ENCODE results near the gene TGFB1. TPM values are rescaled to one million over a fixed set of nuclear protein-coding genes. Genes with fewer than 3 reads are reported as not detected.

Gene TGFB1
- total RNA-seq, 1 experiment from 2014 or later: 2.6 TPM

- DNase-seq (ENCODE audit: low spot score): no peak
Measured at GRCh38 chr19:41344162-41344561, 9.6 kb downstream of the TGFB1 start.

- peak; percentile 80 for DNase-seq (ENCODE audit: low spot score)
Measured at GRCh38 chr19:41341669-41342490, 11.8 kb downstream of the TGFB1 start.

DNA sequence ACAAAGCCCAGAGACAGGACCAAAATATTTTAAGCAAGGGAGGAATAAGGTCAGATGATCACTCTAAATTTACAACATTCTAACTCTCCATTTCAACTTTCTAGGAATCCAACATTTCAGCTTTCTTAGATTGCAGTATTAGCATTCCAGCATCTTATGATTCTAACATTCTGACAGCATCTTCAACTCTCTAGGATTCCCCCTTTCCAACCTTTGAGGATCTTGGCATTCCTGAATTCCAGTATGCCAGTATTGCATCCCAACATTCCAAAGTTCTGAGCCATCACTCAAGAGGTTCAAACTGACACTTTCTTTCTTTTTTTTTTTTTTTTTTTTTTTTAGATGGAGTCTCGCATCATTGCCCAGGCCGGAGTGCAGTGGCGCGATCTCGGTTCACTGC is 13.8 kb downstream of the TGFB1 start:
- no peak for DNase-seq (ENCODE audit: low spot score)

DNA sequence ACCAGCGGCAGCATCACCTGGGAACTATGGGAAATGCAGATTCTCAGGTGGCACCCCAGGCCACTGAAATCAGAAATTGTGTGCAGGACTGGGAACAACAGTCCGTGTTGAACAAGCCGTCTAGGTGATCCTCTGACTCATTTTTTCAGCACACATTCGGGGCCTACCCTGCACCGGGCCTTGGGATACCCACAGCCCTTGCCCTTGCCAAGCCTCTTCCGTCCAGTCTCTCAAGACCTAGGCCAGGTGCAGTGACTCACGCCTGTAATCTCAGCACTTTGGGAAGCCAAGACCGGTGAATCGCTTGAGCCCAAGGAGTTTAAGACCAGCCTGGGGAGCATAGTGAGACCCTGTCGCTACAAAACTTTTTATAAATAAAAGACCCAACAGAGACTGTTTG is 18.3 kb downstream of the TGFB1 start:
- no peak for DNase-seq (ENCODE audit: low spot score)

DNA sequence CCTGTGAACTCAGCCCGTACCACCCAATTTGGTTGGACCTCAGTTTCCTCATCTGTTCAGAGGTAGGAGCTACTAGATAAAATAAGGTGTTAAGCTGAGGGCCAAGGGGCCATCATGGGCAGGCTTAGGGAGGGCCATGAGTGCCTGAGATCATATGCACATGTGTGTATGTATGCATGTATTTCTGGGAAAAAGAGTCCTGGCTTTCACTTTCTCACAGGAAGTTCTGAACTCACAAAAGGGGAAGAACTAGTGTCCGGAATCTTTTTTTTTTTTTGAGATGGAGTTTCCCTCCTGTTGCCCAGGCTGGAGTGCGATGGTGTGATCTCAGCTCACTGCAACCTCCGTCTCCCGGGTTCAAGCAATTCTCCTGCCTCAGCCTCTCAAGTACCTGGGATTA is 18.9 kb downstream of the TGFB1 start:
- no peak for DNase-seq (ENCODE audit: low spot score)

DNA sequence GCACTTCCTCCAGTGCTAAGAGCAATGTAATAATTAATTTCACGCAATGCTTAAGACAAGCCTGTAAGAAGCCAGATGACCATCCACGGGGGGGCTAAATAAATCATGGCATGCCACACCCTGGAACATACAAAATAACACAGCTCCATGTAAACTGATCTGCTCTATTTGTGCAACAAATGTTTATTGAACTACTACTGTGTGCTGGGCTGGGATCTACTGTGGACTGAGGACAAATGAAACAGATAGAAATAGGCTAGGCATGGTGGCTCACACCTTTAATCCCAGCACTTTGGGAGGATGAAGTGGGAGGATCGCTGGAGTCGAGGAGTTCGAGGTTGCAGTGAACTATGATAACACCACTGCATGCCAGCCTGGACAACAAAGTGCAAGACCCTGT is 21.3 kb downstream of the TGFB1 start:
- no peak for DNase-seq (ENCODE audit: low spot score)

- no peak for DNase-seq (ENCODE audit: low spot score)
Measured at GRCh38 chr19:41332000-41332399, 21.7 kb downstream of the TGFB1 start.

DNA sequence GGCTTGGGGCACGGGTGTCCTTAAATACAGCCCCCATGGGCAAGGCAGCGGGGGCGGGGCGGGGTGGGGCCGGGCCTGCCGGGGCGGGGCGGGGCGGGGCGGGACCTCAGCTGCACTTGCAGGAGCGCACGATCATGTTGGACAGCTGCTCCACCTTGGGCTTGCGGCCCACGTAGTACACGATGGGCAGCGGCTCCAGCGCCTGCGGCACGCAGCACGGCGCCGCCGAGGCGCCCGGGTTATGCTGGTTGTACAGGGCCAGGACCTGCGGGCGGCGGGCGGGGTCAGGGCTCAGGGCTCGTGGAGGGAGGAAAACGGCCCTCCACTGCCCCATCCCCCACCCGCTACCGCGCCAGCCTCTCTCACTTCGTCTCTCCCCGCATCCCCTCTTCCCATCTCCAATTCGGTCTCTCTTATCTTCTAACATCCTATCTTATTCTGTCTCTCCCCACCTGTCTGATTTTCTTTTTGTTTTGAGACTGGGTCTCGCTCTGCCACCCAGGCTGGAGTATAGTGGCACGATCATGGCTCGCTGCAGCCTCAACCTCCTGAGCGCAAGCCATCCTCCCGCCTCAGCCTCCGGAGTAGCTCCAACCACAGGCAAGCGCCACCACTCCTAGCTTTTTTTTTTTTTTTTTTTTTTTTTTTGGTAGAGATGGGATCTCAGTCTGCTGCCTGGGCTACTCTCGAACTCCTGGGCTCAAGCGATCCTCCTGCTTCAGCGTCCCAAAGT is 22.6 kb downstream of the TGFB1 start:
- no peak for DNase-seq (ENCODE audit: low spot score)

DNA sequence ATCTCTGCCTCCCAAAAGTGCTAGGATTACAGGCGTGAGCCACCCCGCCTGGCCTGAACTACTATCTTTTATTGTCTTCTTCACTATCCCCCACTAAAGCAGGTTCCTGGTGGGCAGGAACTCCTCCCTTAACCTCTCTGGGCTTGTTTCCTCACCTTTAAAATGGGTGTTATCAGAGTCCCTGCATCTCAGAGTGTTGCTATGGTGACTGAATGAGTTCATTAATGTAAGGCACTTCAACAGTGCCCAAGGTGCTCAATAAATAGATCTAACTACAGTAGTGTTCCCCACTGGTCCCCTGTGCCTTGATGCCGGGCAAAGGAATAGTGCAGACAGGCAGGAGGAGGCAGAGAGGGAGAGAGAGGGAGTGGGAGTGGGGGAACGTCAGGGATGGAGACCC is 23.2 kb downstream of the TGFB1 start:
- no peak for DNase-seq (ENCODE audit: low spot score)

- DNase-seq (ENCODE audit: low spot score): no peak
Measured at GRCh38 chr19:41328842-41329225, 24.9 kb downstream of the TGFB1 start.

GRCh38 chr19:41328157-41328841 is 25.4 kb downstream of the TGFB1 start:
- no peak for DNase-seq (ENCODE audit: low spot score)

- DNase-seq (ENCODE audit: low spot score): peak; percentile 85
Measured at GRCh38 chr19:41327576-41328156, 26.1 kb downstream of the TGFB1 start.

DNA sequence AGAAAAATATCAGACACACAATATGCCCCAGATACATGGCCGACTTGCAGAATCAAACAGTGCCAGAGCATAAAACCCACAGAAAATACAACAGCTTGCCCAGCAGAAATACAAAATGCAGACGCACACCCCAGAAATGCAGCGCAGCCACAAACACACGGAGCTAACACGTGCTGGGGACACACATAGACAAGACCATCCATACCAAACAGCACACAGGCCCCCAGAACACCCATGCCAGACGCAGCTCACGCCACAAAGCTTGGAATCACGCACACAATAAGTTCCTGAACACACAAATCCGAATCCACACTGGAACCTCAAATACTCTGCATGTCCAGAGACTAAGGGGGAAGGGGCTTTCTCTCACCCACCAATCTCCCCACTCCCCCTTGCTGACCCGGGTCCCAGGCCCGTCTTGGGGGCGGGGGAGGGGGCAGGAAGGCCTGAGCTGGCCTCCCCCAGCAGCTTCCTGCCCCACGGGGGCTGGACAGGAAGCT is 26.6 kb downstream of the TGFB1 start:
- DNase-seq (ENCODE audit: low spot score): no peak

DNA sequence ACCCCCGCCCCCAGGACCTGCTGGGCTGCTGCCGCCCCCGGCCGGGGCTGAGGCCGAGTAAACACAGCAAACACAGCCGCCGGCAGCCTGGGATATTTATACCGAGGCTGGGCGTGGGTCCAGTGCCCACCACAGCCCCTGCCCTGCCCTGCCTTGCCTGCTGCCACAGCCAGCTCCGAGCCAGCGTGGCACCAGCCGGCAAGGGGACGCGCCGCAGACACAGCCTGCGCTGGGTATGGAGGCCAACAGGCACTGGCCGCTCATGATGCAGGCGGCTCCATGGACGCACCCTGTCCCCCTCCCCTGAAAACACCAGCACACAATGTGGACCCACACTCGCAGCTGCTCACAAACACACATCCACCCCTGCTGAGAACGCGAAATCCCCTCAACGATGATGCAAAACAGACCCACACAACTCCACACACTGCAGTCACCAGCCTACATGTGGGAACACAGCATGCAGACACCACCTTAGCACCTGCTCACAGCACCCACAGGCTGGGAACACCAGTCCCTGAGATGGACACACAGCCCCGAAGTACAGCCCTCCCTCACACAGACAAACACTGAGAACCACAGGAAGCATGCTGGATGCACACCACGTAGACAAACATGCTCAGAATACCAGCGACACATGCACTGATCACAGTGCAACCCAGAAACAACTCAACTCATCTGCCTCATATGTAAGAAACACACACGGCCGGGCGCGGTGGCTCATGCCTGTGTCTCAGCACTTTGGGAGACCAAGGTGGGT is 27.6 kb downstream of the TGFB1 start:
- DNase-seq (ENCODE audit: low spot score): no peak

- no peak for DNase-seq (ENCODE audit: low spot score)
Measured at GRCh38 chr19:41325640-41325946, 28.1 kb downstream of the TGFB1 start.

DNA sequence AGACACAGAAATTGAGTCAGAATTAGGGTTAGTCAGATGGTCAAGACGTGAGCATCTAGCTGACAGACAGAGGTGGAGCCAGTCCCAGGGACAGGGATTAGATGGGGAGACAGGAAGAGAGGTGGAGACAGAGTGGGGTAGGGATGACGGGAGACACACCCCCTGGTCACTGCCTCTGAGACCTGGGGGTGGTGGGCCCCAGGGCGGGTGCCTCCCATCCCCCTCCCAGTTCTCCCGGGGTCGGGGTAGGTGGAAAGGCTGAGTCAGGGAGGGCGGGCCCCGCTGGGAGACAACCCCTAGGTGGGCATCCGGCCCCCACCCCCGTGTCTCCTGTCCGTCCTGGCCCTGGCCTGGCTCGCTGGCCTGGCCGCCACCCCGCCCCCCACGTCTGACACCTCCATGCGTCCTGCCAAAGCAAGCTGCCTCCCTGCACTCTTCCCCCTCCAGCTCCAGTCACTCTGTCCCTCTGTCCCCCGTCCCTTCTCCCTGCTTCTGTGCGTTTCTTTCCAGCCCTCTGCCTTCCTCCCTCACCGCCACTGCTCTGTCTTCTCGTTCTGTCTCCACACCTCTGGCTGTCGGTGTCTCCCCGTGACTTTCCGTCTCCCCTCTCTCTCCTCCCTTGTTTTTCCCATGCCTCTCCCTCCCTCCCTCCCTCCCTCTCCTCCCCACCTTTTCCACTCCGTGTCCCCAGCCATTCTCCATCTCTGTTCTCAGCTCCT is 28.6 kb downstream of the TGFB1 start:
- peak; percentile 49 for DNase-seq (ENCODE audit: low spot score)

DNA sequence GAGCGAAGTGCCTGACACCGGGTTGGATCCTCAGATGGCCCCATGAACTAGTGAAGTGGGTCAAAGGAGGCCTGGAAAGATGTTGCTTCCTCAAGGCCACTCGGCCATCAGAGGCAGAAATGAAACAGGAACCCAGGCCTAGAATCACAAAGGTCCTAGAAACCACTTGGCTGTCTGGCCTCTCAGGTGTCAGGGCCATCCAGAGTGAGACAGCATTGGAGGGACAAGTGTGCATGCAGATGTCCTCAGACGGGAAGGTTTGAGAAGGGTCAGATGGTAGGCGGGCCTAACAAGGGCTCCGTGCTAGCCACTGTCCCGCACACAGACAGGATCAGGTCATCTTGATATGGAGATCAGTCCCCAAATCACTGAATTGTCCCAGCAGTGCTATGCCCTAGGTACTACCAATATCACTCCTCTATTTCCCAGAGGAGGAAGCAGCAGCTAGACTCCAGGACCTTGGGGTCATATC is 29.5 kb downstream of the TGFB1 start:
- DNase-seq (ENCODE audit: low spot score): no peak

DNA sequence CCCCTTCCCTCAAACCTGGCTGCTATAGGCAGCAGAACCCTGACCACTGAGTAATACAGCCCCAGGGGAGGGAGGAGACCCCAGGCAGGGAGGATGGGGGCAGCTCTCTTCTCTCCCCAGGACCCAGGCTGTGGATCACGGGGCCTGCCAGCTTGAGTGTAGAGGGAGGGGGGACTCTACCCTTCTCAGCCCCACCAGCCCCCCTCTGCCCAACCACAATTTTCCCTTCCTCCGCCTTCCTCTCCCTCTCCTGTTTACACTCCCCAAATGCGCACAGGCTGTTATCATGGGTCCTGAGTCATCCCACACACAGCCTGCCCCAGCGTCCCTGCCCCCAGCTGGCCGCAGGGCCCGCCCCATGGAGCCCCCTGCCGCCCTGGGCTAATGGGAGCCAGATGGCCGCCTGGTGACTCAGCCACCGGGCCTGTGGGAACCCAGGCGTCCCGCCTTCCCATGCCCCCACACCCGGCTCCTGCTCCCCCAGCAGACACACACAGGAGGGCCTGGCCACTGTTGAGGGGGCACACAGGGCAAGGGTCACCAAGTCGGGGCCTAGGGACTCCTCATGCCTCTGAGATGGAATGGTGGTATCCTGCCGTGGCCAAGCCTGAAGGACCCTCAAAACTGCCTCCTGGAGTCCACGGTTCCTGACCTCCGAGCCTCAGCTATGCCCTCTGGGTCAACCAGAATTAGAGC is 30.1 kb downstream of the TGFB1 start:
- DNase-seq (ENCODE audit: low spot score): no peak

GRCh38 chr19:41323023-41323422 is 30.7 kb downstream of the TGFB1 start:
- no peak for DNase-seq (ENCODE audit: low spot score)

- DNase-seq (ENCODE audit: low spot score): no peak
Measured at GRCh38 chr19:41322451-41322850, 31.3 kb downstream of the TGFB1 start.

Measured in HT-29 (cell line).